Fibroblast of lung (primary cell): Measurements from ENCODE around the gene STK32B.

Source experiments
- EZH2 ChIP-seq: IDR thresholded peaks from 2 replicates; pipeline ENCODE4 v1.5.1; 2012; ENCODE audit warnings: low read length, control low read depth, mild to moderate bottlenecking; ENCODE audit errors: missing control alignments
- TF ChIP-seq, protein P1 (sequence below), 2 donors: IDR thresholded peaks in 1 of 2; conservative IDR thresholded peaks in 1 of 2; 1 replicate in 1 of 2; 2 replicates in 1 of 2; pipeline ENCODE4 v1.5.1; 2011 to 2012; ENCODE audit warnings: low read length in 2 of 2, control low read depth in 1 of 2, inconsistent platforms in 1 of 2, low read depth in 1 of 2, mild to moderate bottlenecking in 1 of 2

- TF ChIP-seq, protein P1, sequence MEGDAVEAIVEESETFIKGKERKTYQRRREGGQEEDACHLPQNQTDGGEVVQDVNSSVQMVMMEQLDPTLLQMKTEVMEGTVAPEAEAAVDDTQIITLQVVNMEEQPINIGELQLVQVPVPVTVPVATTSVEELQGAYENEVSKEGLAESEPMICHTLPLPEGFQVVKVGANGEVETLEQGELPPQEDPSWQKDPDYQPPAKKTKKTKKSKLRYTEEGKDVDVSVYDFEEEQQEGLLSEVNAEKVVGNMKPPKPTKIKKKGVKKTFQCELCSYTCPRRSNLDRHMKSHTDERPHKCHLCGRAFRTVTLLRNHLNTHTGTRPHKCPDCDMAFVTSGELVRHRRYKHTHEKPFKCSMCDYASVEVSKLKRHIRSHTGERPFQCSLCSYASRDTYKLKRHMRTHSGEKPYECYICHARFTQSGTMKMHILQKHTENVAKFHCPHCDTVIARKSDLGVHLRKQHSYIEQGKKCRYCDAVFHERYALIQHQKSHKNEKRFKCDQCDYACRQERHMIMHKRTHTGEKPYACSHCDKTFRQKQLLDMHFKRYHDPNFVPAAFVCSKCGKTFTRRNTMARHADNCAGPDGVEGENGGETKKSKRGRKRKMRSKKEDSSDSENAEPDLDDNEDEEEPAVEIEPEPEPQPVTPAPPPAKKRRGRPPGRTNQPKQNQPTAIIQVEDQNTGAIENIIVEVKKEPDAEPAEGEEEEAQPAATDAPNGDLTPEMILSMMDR (conservative IDR thresholded peaks at IDR 0.05 in 1 of 2, IDR thresholded peaks at IDR 0.05 in 1 of 2; ENCODE audit: low read depth in 1 of 2, low read length in 2 of 2): no peak
- TF ChIP-seq EZH2: no peak
These were observed at the start of gene STK32B for GRCh38 chr4:5051278-5052203.
